ENCODE results near the gene GSTA2.

DNA sequence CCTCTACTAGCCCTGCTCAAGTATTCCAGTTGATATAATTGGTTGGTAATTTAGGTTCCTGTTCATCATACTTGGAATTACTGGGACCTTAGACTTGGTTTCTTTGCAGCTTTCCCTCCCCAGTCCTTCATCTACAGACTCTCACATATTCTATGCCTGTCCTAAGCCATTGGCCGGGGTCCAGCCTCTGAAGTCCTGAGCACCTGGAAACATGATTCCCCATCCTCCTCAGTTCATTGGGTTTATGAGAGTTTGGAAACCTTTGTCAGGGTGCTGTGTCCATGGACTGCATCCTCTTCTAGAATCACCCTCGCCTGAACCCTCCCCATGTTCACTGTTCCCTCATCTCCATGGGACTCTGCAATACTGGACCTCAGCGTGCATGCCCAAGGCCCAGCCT, 8.8 kb downstream of the GSTA2 start:
- no peak for TF ChIP-seq POLR2A (IDR thresholded peaks at IDR 0.05)
- TF ChIP-seq, protein P1, sequence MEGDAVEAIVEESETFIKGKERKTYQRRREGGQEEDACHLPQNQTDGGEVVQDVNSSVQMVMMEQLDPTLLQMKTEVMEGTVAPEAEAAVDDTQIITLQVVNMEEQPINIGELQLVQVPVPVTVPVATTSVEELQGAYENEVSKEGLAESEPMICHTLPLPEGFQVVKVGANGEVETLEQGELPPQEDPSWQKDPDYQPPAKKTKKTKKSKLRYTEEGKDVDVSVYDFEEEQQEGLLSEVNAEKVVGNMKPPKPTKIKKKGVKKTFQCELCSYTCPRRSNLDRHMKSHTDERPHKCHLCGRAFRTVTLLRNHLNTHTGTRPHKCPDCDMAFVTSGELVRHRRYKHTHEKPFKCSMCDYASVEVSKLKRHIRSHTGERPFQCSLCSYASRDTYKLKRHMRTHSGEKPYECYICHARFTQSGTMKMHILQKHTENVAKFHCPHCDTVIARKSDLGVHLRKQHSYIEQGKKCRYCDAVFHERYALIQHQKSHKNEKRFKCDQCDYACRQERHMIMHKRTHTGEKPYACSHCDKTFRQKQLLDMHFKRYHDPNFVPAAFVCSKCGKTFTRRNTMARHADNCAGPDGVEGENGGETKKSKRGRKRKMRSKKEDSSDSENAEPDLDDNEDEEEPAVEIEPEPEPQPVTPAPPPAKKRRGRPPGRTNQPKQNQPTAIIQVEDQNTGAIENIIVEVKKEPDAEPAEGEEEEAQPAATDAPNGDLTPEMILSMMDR (IDR thresholded peaks at IDR 0.05): no peak

Data from thyroid gland (tissue), 4 donors.